ENCODE results near the gene ANAPC2.
A peak's percentile ranks its signal among the peaks of the same experiment; 100 is the strongest.

ANAPC2 gene

DNA sequence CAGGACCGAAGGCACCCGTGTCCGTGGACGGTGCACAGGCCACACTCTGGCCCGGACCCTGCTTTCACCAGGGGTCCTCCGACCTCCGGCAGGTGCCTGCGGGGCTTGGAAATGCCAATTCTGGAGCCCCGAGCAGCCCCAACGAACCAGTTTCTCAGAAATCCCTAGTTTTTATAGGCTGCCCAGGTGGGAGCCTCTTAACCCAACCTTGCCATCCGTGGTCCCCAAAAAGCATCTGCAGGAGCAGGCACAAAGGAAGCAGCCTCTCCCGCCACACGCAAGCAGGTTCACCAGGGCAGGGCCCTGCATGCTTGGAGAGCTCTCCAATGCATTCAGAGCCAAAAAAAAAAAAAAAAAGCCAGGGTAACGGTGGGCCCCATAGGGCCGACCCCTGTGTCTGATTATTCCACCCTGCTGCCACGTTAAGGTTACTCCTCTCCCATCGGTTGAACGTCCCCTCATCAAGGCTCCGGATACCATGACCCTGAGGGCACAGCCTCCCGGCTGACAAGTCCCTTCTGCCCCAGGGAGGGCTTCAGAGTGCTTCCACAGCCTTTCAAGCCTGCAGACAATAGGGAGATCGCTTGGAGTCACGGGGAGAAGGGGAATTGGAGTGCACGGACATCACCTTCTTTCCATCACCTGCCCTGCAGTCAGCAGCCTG lies 13.0 kb upstream of the ANAPC2 start:
- in situ Hi-C loops (cut with HindIII; ENCODE audit: low sequenced_read_pairs) = no loop called here
- no peak for DNase-seq (ENCODE audit: low read depth, low spot score)
- peak overlapping the region; percentile 58 for H3K4me3 ChIP-seq (ENCODE audit: low read depth, low read length)
- no peak for TF ChIP-seq CTCF (IDR thresholded peaks at IDR 0.05; ENCODE audit: low read depth, low read length)

DNA sequence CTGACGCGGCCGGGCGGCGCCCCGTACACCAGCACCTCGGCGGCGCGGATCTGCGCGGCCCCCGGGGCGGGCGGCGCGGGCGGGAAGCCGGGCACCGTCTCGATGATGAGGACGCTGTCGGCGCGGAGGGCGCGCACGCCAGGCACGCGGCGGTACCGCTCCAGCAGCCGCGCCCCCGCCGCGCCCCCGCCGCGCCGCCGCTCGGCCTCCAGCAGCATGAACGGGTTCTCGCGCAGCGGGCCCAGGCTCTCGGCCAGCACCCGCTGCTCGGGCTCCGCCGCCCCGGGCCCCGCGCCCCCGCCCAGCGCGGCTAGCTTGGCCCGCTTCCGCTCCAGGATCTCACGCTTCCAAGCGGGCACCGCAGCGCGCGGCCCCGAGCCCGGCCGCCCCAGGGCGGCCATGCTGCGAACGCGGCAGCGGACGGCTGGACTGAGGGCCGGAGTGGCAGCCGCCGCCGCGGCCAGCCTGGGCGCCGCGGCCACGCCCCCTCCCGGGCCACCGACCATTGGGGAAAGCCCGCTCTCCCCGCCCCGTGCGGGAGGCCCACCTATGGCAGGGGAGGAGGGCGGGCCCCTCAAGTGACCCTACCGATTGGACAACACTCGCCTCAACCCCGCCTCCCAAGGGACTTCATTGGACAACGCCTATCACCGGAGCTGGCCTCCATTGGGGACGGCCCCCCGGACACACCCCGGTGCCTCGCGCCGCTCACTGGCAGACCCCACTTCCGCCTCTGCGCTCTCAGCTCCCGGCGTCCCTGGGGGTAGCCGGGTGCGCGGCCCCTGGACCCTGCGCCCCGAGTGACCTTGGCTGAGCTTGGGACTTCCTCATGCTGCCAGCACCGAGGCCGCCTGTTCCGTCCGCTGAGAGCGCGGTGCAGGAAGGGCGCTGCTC lies 12.2 kb upstream of the ANAPC2 start, which contains the start of gene TPRN:
Gene TPRN (minus strand): TSS at position 431 of the 894 bp plus-strand sequence. CDS start 30 bp downstream, at position 401.
- DNase-seq (ENCODE audit: low read depth, low spot score) = peak; percentile 99
- H3K4me3 ChIP-seq (ENCODE audit: low read depth, low read length) = peak within 1 kb of the TSS; percentile 58
- no peak for TF ChIP-seq CTCF (IDR thresholded peaks at IDR 0.05; ENCODE audit: low read depth, low read length)
- in situ Hi-C loops (cut with HindIII; ENCODE audit: low sequenced_read_pairs) = no loop called here

- H3K4me3 ChIP-seq (ENCODE audit: low read depth, low read length) = peak overlapping the region; percentile 37
- in situ Hi-C loops (cut with HindIII; ENCODE audit: low sequenced_read_pairs) = no loop called here
- no peak for TF ChIP-seq CTCF (IDR thresholded peaks at IDR 0.05; ENCODE audit: low read depth, low read length)
- peak; percentile 19 for DNase-seq (ENCODE audit: low read depth, low spot score)
Observed at GRCh38 chr9:137199411-137200121, 11.2 kb upstream of the ANAPC2 start.

- no peak for TF ChIP-seq CTCF (IDR thresholded peaks at IDR 0.05; ENCODE audit: low read depth, low read length)
- in situ Hi-C loops (cut with HindIII; ENCODE audit: low sequenced_read_pairs) = no loop called here
- DNase-seq (ENCODE audit: low read depth, low spot score) = no peak
- no peak overlapping the region for H3K4me3 ChIP-seq (ENCODE audit: low read depth, low read length)
Observed at GRCh38 chr9:137198902-137199283, 10.5 kb upstream of the ANAPC2 start.

GRCh38 chr9:137198051-137198901 lies 9.9 kb upstream of the ANAPC2 start:
- DNase-seq (ENCODE audit: low read depth, low spot score) = no peak
- no peak overlapping the region for H3K4me3 ChIP-seq (ENCODE audit: low read depth, low read length)
- TF ChIP-seq CTCF (IDR thresholded peaks at IDR 0.05; ENCODE audit: low read depth, low read length) = no peak
- in situ Hi-C loops (cut with HindIII; ENCODE audit: low sequenced_read_pairs) = no loop called here

All from astrocyte of the spinal cord (primary cell).